Islet of Langerhans (tissue), 1 donor: ENCODE data around the gene TH.
"Not testable (repeated sequence)": the region's sequence is repeated elsewhere in the genome, so short reads cannot be mapped to it uniquely, and the experiment has no call there.

ENCODE experiments used
- FAIRE-seq: peaks from one replicate; lab custom pipeline; 2011; peaks lifted over from hg19 to GRCh38; lab: Jason Lieb, UNC

TH gene

DNA sequence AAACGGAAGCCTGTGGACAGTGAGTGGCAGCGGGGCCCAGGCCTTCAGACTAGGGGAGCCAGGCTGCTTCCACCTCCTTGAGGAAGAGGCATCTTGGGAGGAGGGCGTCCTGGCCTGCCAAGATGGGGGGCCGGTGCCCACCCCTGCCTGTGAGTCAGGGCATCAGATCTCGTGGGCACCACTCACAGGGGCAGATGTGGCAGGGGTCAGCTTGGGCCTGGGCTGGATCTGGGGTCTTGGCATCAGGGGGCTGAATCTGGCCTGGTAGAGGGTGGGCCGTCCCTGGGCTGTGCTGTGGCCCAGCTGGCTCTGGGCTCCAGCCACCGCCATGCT, 24.1 kb upstream of the TH start:
- no peak for FAIRE-seq

DNA sequence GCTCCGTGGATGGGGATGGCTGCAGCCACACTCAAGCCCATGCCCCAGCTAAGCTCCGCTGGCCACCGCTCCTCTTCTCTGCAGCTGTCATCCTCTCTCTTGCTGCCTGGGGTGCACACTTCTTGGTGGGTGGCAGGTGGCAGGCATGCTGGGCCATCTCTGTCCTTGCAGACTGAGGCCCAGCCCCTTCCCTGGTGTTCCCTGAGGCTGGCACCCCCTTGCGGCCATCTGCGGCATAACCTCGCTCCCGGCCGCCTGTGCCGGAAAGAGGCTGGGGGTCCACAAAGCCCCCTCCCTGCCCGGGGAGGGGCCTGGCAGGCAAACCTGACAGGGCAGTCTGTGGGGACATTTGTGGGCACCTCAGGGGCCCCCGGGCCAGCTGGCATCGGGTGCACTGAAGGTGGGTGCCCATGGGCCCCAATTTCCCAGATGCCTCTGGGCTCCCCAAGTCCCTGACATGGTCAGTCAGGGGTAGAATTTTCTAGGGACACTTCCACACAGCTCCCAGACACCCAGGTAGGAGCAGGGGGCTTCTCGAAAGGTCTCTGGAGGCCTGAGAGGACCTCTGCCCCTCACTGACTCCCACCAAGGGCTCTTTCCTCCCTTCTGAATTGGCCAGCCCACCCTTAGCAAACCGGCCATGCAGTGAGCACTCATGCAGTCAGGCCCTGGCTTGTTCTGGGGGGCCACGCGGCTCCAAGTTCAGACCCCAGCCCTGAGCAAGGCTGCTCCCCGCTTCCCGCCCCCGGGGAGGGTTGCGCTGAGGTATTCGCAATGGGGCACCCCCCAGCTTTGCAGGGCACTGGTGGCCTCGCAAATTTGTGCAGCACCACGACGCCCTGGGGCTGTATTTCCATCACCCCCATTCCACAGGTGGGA, 23.5 kb upstream of the TH start:
- no peak for FAIRE-seq

DNA sequence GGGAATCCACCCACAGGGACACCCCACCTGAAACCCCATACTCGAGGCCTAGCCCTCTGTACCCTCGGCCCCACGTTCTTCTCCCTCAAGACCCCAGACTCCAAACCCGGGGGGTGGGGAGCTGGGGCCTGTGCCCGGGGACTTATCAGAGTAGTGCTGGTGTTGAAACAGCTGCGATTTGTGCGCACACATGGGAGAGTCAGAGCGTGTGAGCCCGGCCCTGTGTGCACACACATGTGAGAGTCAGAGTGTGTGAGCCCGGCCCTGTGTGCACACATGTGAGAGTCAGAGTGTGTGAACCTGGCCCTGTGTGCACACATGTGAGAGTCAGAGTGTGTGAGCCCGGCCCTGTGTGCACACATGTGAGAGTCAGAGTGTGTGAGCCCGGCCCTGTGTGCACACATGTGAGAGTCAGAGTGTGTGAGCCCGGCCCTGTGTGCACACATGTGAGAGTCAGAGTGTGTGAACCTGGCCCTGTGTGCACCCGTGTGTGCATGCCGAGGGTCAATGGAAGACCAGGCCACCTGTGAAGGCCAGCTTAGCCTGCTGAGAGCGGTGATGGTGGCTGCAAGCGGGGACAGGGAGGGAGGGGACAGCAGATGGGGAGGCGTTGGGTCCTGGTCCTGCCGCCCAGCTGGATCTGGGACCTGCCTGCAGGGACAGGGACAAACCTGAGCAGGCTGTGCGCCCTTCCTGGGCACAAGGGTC, 22.4 kb upstream of the TH start:
- FAIRE-seq = not testable (repeated sequence)

DNA sequence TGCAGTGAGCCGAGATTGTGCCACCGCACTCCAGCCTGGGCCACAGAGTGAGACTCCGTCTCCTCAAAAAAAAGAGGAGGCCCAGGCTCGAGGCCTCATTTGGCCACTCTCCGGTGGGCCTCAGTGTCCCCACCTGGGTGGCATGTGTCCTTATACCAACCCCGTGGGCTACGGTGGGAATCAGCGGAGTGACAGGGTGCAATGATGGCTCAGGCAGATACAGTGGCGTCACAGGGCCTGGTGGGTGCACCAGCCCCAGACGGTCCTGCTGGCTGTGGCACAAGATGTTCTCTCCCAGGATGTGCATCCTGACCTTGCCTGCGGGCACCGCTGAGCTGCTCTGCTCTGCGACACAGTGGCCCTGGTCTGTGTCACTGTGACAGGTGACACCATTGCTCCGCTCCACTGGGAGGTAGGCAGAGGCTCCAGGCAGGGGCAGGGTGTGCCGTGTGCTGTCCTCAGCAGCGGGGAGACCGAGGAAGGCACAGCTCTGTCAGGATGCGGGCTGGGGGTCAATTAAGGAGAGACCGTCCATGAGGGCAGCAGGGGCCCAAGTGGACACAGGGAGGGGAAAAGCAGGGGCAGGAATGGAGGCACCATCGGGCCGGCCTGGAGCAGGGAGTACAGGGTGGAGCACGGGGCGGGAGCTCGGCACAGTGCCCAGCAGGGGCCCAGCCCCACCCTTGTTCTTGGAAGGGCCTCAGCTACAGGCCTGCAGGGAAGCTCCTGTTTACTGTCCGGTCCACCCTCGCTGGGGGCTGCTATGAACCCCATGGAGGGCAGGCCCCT, 21.7 kb upstream of the TH start:
- no peak for FAIRE-seq

DNA sequence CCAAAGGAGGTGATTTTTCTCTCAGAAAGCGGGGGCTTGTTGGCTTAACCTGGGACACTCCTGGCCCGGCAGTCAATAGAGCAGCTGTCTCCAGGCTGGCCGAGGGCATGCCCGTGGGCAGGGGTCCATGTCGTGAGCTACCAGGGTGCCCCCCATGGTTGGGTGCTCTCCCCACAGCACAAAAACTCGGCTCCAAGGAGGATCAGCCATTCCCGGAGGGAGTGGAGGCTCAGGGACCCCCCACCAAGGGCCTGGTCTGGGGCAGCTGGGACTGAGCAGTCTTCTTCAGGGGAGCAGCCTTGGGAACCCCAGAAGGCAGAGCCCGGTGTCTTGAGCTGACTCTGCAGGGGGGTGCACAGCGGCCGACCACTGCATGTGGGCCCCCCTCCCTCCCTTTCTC, 20.8 kb upstream of the TH start:
- FAIRE-seq = no peak

DNA sequence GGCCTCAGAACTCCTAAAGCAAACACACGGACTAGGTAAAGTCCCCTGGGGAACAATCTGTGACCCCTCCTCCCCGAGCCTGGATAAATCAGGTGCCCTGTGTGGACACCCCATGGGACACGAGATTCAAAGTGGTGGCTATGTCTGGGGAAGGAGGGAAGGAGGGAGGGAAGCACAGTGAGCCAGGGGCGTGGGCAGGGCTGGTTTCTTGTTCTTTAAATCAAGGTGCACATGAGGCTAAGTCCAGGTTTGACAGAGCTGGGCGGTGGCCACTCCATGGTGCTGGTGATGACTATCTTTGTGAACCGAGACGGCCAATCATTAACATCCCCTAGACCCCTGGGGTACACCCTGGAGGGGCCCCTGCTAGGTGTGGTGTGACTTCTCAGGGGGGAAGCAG, 20.3 kb upstream of the TH start:
- no peak for FAIRE-seq

DNA sequence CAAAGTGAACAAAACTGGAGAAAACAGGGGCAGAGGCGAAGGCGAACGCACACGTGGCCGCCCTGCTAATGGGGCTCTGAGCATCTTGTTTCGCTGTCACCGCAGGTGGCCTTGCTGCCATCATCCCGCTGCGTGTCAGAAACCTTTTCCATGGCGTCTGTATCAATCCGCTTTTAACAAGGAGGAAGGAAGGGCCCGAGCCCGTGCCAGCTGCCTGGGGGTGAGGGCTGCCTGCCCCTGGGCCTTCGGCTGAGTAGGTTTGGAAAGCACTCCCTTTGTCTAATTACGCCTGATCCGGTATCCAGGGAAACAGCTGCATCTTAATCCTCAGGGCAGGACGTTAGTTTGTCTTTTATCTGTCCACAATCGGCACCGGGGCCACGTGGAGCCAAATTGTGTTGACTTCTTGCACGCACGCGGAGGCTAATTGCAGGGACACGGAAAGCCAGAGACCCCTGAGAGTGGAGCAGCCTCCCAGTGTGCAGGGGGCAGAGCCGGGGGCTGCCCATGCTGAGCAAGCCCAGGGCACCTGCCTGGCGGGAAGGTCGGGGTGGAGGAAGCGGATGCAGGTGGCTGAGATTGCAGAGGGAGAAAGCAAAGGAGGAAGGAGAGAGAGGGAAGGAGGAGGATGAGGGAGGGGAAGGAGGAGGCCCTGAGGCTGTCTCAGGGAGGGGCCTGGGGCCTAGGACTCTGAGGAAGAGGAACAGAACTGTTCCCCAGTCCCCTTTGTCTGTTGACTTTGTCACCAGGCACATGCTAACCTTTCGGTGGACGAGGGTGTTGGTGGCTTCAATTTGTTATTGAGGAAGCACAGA, 19.2 kb upstream of the TH start:
- FAIRE-seq = no peak

DNA sequence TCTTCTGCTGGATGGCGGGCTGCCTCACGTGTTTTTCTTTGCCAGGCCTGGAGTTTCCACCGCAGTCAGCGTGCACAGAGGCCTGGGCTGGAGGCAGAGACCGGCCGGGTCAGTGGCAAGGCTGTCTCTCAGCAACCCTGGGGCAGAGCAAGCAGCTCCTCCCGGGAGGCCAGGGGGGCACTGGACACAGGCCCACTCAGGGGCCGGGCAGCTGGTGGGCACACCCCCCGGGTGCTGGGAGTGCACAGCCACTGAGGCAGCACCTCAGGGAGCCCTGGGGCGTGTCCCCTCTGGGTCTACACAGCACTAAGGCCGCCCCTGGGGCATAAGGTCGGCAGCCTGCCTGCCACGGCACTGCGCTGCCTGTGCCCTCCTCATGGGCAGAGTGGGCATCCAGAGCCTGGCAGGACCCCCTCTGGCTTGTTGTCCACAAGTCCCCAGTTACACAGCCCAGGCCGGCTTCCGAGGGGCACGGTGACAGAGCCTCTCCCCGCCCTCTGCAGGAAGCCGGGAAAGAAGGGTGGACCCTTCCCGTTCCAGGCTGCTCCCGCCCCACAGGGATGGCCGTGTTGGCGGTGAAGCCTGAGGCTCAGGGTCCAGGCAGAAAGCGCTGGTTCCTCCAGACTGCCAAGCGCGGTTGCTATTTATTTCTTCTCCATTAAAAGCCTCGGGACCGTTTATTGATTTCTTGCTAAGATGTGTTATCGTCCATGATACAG, 18.5 kb upstream of the TH start:
- no peak for FAIRE-seq

DNA sequence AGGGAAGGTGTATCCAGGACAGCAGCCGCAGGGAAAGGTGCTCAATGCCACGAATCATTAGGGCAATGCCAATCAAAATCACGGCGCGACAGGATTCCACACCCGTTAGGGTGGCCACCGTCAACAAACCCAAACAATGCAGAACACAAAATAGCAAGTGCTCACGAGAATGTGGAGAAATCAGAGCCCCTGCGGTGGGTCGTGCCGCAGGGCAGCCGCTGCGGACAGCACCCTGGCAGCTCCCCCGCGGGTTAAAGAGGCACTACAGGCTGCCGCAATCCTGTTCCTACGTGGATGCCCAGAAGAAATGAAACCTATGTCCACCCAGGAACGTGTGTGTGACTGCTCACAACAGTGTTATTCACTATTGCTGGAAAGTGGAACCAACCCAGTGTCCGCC, 17.1 kb upstream of the TH start:
- FAIRE-seq = no peak

DNA sequence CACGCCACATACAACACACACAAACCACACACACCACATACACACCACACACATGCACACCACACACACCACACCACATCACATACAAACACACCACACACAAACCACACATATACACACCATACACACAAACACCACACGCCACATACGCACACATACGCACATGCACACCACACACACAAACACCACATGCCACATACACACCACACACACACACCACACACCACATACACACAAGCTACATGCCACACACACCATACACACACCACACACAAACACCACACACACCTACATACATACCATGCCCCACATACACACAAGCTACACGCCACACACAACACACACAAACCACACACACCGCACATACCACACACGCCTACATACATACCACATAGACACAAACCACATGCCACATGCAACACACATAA, 15.7 kb upstream of the TH start:
- FAIRE-seq = no peak

DNA sequence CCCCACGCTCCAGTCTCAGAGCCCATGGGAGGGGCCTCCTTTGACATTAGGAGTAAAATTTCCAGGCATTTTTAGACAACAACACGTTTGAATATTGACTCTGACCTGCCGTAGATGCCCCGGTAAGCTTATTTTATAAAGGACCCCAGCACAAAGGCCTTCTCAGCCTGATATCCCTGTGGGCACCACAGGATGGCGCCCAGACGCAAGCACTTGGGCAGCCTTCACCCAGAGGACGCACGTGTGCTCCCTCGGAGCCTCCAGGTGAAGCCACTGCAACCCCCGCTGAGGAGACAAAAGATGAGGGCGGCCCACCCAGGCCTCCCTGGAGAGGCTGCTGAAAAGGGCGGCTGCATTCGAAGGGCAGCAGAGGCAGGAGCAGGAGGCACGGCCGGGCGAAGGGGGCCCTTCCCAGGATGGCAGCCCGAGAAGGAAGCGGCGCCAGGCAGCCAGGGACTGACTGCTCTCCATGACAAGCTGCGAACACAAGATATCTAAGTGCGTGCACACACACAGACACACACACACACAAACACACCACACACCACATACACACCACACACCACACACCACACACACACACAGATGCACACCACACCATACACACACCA, 15.2 kb upstream of the TH start:
- FAIRE-seq = no peak

DNA sequence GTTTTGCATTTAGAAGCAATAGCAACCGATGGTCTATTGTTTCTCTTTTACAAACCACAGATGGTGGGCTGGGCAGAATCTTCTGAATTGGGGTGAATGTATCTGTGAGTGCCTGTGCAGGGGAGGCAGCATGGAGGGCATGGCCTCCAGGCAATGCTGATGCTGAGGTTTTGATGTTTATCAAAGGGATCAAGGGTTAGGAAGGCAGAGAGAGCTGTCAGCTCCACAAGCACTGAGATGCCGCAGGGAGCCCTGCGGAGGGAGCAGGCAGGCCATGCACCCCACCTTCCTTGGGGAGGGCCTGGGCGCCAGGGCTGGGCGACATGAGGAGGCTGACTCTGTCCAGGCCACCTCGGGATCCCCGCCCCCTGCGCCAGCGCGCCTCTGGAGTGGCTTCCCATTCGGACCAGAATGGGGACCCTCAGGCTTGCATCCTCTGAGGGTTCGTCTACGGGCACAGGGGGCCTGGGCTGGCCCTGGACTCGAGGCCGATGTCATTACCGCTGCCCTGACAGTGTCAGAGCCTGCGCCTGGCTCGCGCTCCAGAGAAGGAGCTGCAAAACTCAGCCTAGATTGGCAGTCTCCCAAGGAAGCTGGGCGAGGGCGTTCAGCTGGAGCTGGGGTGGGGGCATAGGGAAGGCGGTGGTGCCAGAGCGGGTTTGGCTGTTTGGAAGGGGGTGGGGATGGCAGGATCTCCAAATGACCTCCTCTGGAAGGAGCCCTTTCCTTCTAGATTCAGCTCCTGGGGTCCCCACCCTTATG, 13.9 kb upstream of the TH start:
- no peak for FAIRE-seq

DNA sequence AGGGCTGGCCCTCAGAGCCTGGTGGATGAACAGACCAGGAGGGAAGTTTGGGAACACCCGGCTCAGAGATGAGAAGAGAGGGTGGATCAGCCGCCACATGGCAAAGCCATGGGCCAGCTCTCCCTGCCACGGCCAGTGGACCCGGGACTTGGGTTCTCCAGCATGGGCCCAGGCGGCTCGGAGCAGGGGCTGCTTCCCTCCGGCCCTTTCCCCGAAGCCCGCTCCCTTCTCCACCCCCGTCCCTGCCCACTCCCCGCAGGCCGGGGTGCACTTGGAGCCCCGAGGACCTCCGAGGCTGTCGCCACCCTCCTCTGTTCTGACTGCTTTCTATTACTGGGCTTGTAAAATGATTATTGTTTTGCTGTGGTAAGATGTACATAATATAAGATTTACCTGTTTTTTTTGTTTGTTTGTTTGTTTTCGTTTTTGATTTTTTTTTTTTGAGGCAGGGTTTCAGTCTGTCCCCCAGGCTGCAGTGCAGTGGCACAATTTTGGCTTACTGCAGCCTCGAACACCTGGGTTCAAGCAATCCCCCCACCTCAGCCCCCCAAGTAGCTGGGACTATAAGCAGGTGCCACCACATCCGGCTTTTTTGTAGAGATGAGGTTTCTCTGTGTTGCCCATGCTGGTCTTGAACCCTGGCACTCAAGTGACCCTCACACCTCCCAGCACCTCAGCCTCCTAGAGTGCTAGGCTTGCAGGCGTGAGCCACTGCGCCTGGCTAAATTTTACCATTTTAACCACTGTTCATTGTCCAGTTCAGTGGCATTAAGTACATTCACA, 11.3 kb upstream of the TH start:
- no peak for FAIRE-seq

DNA sequence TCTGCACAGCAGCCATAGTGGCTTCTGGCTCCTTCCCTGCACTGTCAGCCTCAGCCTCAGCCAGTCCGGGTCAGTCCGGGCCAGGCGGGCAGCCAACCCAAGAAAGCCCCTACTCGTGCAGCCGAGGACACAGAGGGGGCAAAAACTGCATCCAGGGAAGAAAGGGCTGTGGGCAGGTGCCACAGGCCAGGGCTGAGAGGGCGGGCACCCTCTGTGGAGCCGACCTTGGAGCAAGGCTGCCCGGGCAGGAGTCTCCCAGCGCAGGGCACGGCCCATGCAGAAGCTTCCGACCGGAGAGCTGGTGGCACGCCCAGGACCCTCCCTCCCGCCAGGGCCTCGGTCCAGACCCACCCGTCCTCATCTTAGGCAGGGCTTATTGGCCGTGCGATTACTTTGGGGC, 10.5 kb upstream of the TH start:
- FAIRE-seq = no peak

DNA sequence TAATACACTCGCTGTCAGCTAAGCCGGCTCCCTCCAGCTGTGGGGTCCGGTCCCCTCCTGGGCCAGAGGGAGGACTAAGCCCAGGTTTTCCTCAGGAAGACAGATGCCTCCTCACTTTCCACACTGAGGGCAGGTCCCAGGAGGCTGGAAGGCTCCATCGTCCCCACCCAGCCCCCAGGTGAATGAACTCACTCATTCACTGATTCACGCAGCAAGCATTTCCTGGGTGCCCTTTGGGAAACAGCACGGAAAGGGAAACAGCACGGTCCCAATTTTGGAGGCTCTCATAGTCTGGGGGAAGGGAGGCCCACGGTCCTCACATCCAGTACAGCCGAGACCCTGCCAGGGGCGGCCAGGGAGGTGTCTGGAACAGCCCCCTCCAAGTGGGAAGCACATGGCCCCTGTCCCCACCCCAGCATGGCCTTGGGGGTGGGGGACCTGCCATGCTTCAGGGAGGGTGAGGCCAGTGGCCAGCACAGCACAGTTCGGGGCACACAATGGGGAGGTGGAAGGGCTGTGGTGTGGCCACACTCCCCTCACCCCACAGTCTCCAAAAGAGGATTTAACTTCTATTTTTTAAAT, 9.3 kb upstream of the TH start:
- FAIRE-seq = no peak

DNA sequence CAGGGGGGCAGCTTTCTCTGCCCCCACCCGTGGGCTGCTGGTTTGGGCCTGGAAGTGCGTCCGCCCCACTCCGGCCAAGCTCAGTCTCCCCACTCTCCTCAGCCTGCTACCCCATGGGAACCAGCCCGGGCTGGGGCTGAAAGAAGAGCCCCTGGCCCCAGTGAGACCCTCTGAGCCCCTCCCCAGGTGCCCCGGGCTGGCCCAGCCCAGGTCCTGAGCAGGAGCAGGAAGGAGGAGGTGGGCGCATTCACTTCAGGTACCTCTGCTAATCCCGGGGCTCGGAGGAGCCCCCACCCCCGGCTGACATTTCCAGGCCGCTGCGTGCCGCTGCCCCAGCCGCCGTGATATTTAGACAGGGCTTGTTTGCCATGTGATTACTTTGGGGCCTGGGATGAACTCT, 8.7 kb upstream of the TH start:
- FAIRE-seq = no peak

DNA sequence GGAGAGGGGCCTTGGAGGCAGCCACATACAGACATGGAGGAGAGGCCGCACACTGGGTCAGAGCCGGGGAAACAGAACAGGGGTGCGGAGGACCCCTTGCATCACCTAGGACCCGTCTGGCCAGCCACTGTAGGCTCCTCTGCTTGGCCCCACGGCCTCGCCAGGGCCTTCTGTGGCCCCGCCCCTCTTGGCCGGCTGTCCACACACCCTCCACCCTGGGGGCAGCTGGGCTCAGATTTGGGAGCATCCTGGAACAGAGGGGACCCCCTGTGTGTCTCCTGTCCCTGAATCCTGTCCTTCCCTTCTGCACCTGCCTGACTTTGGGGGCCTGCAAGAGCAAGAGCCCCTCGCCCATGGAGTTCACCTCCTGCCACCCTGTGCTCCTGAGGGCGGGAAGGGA, 7.9 kb upstream of the TH start:
- no peak for FAIRE-seq

DNA sequence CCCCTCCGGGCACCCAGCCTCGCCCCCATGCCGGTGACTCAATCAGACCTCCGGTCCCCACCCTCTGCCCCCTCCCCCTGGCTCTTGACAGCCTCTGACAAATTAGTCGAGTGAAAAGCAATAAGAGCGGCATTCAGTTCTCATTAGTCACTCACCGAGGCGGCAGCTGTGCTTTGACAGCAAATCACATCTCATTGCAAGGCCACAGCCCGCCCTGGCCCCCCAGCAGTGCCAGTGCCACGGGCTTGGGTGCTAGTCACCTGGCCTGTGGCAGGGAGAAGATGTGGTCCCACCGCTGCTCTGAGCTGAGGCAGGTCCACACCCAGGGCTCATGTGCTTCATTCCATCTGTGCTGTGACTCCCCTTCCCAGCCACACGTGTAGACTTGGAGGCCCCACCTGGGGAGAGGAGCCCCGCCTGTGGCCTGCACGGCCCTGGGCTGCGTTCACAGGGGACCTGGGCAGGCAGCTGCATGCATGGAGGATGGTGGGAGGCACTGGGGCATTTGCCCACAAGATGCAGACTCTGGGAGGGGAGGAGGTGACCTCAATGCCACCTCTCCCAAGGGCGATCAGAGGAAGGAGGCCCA, 7.4 kb upstream of the TH start:
- no peak for FAIRE-seq
